Parathyroid adenoma (tissue), 2 donors: ENCODE results near the gene FAM219B.
A peak's percentile ranks its signal among the peaks of the same experiment; 100 is the strongest.

Experiments
- H2AFZ ChIP-seq: fragments of 300-600 bp; sonication (generic); one replicate; pipeline ENCODE4 v1.7.0; 2017; ENCODE audit warnings: antibody characterized with exemption, mild to moderate bottlenecking
- H3K27ac ChIP-seq: fragments of 300-600 bp; sonication (generic); one replicate; pipeline ENCODE4 v1.7.0; 2017
- H3K27me3 ChIP-seq: fragments of 300-600 bp; sonication (generic); one replicate; pipeline ENCODE4 v1.7.0; 2017; ENCODE audit warnings: low read length; ENCODE audit not compliant: control insufficient read depth, insufficient read depth
- H3K36me3 ChIP-seq: fragments of 300-600 bp; sonication (generic); one replicate; pipeline ENCODE4 v1.7.0; 2017; ENCODE audit warnings: low read length; ENCODE audit not compliant: control insufficient read depth, insufficient read depth
- H3K4me1 ChIP-seq: fragments of 300-600 bp; sonication (generic); one replicate; pipeline ENCODE4 v1.7.0; 2017; ENCODE audit warnings: control low read depth
- H3K4me2 ChIP-seq: fragments of 300-600 bp; sonication (generic); one replicate; pipeline ENCODE4 v1.7.0; 2017; ENCODE audit warnings: low read length
- H3K4me3 ChIP-seq: fragments of 300-600 bp; sonication (generic); one replicate; pipeline ENCODE4 v1.7.0; 2017; ENCODE audit warnings: low read depth, low read length
- H3K79me2 ChIP-seq: fragments of 300-600 bp; sonication (generic); one replicate; pipeline ENCODE4 v1.7.0; 2017; ENCODE audit warnings: control low read depth
- H3K9ac ChIP-seq: fragments of 300-600 bp; sonication (generic); one replicate; pipeline ENCODE4 v1.7.0; 2017; ENCODE audit warnings: mild to moderate bottlenecking
- H3K9me3 ChIP-seq: fragments of 300-600 bp; sonication (generic); one replicate; pipeline ENCODE4 v1.7.0; 2017; ENCODE audit warnings: low read length; ENCODE audit not compliant: control insufficient read depth
- CTCF ChIP-seq: fragments of 300-600 bp; sonication (generic); IDR thresholded peaks from one replicate; pipeline ENCODE4 v1.7.0; 2017; ENCODE audit warnings: antibody characterized with exemption, mild to moderate bottlenecking
- donor health status: primary hyperparathyroidism.

Gene FAM219B

DNA sequence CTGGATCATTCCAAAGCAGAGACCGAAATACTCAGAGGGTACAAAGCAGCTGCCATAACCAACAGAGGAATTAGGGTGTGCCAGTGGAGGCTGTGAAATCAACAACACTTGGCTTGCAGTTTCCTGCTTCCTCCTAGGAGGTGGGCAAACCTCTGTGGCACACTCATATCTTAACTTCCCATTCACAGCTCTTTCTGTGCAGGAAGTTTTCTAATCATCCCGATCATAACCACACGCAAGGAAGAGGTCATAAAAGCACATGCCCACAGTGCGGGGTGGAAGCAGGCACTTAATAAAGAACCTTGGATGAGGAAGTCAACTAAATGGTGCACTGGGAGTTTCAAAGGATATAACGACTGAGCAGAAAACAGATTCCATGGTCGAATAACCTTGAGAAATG is 38.6 kb downstream of the FAM219B start:
- no peak overlapping the region for H3K9ac ChIP-seq
- peaks cover 24% of the 10 kb centered on the region for H3K4me1 ChIP-seq

DNA sequence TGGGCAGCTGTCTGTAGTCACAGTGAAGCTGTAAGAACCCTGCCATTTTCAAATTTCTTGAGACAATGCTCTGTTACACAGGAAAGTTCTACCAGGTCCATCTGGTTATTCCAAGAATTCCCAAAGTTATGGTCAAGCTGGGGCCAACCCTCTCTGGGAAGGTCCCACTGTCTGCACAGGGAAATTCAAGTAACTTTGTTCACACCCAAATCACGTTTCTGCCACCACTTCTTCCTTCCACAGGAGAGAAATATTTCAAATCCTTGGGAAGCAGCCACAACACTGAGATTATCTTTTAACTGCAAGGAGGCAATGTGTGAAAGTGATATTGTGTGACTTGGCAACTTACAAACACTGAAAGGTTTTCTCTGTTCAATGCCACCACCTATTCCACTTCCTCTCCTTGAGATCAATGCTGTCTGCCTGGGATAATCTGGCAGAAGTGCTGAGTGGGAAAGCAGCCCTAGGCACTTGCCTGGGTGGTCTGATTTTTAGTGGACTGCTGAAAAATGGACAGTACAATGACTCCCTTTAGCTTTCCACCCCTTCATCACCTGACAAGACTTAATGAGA is 39.1 kb downstream of the FAM219B start:
- H3K4me1 ChIP-seq: peaks cover 24% of the 10 kb centered on the region
- no peaks in the 10 kb centered on the region for H3K27me3 ChIP-seq
- TF ChIP-seq CTCF: no peak
- no peak overlapping the region for H3K4me2 ChIP-seq
- no peak overlapping the region for H3K9ac ChIP-seq
- H3K36me3 ChIP-seq: no peaks in the 10 kb centered on the region
- no peak overlapping the region for H3K4me3 ChIP-seq
- H2AFZ ChIP-seq: no peak overlapping the region
- H3K27ac ChIP-seq: no peak overlapping the region
- H3K79me2 ChIP-seq: peaks cover 38% of the 10 kb centered on the region
- H3K9me3 ChIP-seq: no peaks in the 10 kb centered on the region

More for the DNA sequence above, 38.6 kb downstream of the FAM219B start:
- H3K36me3 ChIP-seq: no peaks in the 10 kb centered on the region
- H3K9me3 ChIP-seq: no peaks in the 10 kb centered on the region
- peak overlapping the region; percentile 10 for H3K4me2 ChIP-seq
- H2AFZ ChIP-seq: no peak overlapping the region
- peaks cover 40% of the 10 kb centered on the region for H3K79me2 ChIP-seq
- H3K27ac ChIP-seq: peak overlapping the region; percentile 80
- TF ChIP-seq CTCF: no peak
- H3K27me3 ChIP-seq: no peaks in the 10 kb centered on the region
- peak overlapping the region; percentile 5 for H3K4me3 ChIP-seq

- H3K27me3 ChIP-seq: no peaks in the 10 kb centered on the region
- H3K36me3 ChIP-seq: no peaks in the 10 kb centered on the region
- no peak overlapping the region for H3K4me2 ChIP-seq
- no peak for TF ChIP-seq CTCF
- no peaks in the 10 kb centered on the region for H3K9me3 ChIP-seq
- no peak overlapping the region for H3K4me3 ChIP-seq
- H3K27ac ChIP-seq: no peak overlapping the region
- H2AFZ ChIP-seq: no peak overlapping the region
- peaks cover 33% of the 10 kb centered on the region for H3K79me2 ChIP-seq
- H3K9ac ChIP-seq: no peak overlapping the region
- peaks cover 16% of the 10 kb centered on the region for H3K4me1 ChIP-seq
Observed at GRCh38 chr15:74866090-74866489, 40.6 kb downstream of the FAM219B start.

- Histone ChIP-seq H3K79me2 (peaks cover 33% of the 10 kb centered on the region), H2AFZ (no peak overlapping the region), H3K9me3 (no peaks in the 10 kb centered on the region), H3K4me2 (no peak overlapping the region), H3K4me3 (no peak overlapping the region), H3K36me3 (no peaks in the 10 kb centered on the region), H3K27ac (no peak overlapping the region), H3K4me1 (peaks cover 14% of the 10 kb centered on the region), H3K27me3 (no peaks in the 10 kb centered on the region), H3K9ac (no peak overlapping the region)
- TF ChIP-seq CTCF: no peak
Observed at GRCh38 chr15:74865316-74865715, 41.3 kb downstream of the FAM219B start.

DNA sequence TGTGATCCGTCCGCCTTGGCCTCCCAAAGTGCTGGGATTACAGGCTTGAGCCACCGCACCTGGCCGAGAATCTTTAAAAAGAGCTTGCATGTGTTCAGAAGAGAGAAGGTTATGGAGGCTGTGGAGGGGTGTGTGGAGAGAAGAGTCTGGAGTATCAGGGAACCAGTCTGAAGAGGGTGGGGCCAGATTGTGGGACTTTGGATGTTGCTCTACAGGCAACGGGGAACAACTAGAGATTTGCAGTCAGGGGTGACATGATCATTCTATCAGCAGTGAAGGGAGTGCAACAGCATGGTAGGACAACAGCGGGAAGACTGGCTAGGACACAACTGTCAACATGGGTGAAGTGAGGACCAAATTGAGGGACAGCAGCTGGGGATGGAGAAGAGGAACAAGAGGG is 42.4 kb downstream of the FAM219B start:
- TF ChIP-seq CTCF: no peak
- H2AFZ ChIP-seq: no peak overlapping the region
- no peak overlapping the region for H3K9ac ChIP-seq
- H3K9me3 ChIP-seq: no peaks in the 10 kb centered on the region
- H3K4me1 ChIP-seq: peaks cover 7% of the 10 kb centered on the region
- no peak overlapping the region for H3K4me3 ChIP-seq
- H3K4me2 ChIP-seq: no peak overlapping the region
- no peak overlapping the region for H3K27ac ChIP-seq
- peaks cover 34% of the 10 kb centered on the region for H3K79me2 ChIP-seq
- no peaks in the 10 kb centered on the region for H3K36me3 ChIP-seq
- no peaks in the 10 kb centered on the region for H3K27me3 ChIP-seq
